Activated CD8-positive, alpha-beta T cell treated with anti-CD3 and anti-CD28 coated beads, Interleukin-2, amount 10 ng/mL, durations not matched to agents 7 days and 5 days (primary cell): ENCODE data around the gene KLHDC3. TPM values are rescaled to one million over a fixed set of nuclear protein-coding genes. Genes with fewer than 3 reads are reported as not detected.

ENCODE experiments used
- ATAC-seq: fragments of 150-1000 bp; cut with Tn5 transposase; one replicate; pipeline ENCODE4 v1.10.0; 2021; ENCODE audit warnings: moderate library complexity
- CTCF ChIA-PET: fragments of 350-600 bp; sonication (Branson Sonifier 250); formaldehyde crosslinking; loops from one replicate; lab custom pipeline; 2021; ENCODE audit warnings: antibody characterized with exemption; lab: Charles Lee
- POLR2A ChIA-PET: fragments of 350-600 bp; sonication (Branson Sonifier 250); formaldehyde crosslinking; loops from one replicate; lab custom pipeline; 2021; ENCODE audit warnings: antibody characterized with exemption; lab: Charles Lee
- DNase-seq: peaks from one replicate; pipeline ENCODE4 v3.0.0-alpha.2; 2020
- H3K27ac Mint-ChIP-seq: one replicate; pipeline ENCODE4 v1.8.0; 2021; ENCODE audit warnings: mild to moderate bottlenecking, mixed read lengths
- H3K27me3 Mint-ChIP-seq: one replicate; pipeline ENCODE4 v1.8.0; 2021; ENCODE audit warnings: low read depth, mixed read lengths
- H3K36me3 Mint-ChIP-seq: one replicate; pipeline ENCODE4 v1.8.0; 2021; ENCODE audit warnings: low read depth, mixed read lengths
- H3K4me1 Mint-ChIP-seq: one replicate; pipeline ENCODE4 v1.8.0; 2021; ENCODE audit warnings: low read depth, mixed read lengths
- H3K4me3 Mint-ChIP-seq: one replicate; pipeline ENCODE4 v1.8.0; 2021; ENCODE audit warnings: mild to moderate bottlenecking, mixed read lengths
- H3K9me3 Mint-ChIP-seq: one replicate; pipeline ENCODE4 v1.8.0; 2022; ENCODE audit warnings: mixed read lengths; ENCODE audit not compliant: insufficient read depth
- total RNA-seq, 2 experiments: library from RNA; stranded (reverse); gene quantifications; one replicate each; pipeline ENCODE4 v1.2.3, GENCODE V29; 2021

Gene KLHDC3
- total RNA-seq, 2 experiments from 2014 or later: 75.4 to 76.0 TPM

DNA sequence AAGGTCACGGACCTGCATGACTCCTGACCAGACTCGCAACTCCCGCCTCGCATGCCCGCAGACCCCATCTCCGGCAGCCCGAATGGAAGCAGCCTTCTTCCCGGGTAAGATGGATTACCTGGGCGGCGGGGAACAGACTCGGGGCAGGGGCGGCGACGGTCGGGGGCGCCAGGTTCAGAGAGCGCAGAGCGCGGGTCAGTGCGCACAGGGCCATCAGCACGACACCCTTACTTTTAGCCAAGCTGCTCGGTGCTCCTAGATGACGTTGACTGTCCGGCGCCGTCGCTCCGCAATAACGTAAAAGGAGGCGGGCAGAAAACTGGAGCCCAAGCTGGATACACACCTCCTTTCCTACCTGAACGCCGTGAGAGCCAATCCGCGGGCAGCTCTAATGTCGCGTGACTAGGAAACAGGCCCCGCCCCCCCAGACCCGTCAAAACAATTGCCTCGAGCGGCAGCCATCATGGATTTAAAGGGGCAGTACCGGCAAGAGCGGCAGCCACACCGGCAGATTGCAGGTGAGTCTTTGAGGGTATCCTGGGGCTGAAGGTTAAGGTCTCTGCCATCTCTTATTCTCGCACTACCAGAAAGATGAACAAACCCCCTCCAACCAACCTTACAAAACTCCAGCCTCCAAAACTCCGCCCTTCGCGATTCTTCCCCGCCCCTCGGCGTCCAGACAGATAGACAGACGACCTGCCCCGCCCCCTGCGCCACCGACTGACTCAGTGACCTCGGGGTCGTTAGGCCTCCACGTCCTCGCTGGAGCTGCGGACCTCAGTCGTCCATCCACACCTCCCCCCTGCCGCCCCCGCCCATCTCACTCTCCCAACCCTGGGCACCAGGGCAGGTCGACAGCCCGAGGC is 45.4 kb downstream of the KLHDC3 start, which contains the start of the genes KLC4 and MRPL2:
Gene KLC4, plus strand, starts transcription at position 464 of the 866 bp plus-strand sequence. CDS start 1,705 bp downstream, outside the sequence.
Gene MRPL2, minus strand, starts transcription at position 267 of the 866 bp plus-strand sequence. Its CDS starts 53 bp downstream, at position 214.
- Mint-ChIP-seq H3K27me3 (no peaks in the 10 kb centered on the region), H3K36me3 (peaks cover 21% of the 10 kb centered on the region), H3K27ac (peak within 1 kb of the TSS; percentile 98), H3K4me1 (peaks cover 25% of the 10 kb centered on the region), H3K4me3 (peak within 1 kb of the TSS; percentile 95), H3K9me3 (no peaks in the 10 kb centered on the region)
- peak; percentile 95 for ATAC-seq
- ChIA-PET CTCF (interaction anchor here (0.7 to 1.5 kb wide), 5 partner anchors 10 to 339 kb away, joined by 3 to 8 read pairs (median 4); partner anchors contain the start of genes KLHDC3 and MEA1), POLR2A (interaction anchor here (0.7 to 1.4 kb wide), 7 partner anchors 10 to 418 kb away, joined by 3 to 6 read pairs (median 3); partner anchors contain the start of genes KLHDC3, MEA1, PPP2R5D and TJAP1)
- DNase-seq: peak; percentile 99

DNA sequence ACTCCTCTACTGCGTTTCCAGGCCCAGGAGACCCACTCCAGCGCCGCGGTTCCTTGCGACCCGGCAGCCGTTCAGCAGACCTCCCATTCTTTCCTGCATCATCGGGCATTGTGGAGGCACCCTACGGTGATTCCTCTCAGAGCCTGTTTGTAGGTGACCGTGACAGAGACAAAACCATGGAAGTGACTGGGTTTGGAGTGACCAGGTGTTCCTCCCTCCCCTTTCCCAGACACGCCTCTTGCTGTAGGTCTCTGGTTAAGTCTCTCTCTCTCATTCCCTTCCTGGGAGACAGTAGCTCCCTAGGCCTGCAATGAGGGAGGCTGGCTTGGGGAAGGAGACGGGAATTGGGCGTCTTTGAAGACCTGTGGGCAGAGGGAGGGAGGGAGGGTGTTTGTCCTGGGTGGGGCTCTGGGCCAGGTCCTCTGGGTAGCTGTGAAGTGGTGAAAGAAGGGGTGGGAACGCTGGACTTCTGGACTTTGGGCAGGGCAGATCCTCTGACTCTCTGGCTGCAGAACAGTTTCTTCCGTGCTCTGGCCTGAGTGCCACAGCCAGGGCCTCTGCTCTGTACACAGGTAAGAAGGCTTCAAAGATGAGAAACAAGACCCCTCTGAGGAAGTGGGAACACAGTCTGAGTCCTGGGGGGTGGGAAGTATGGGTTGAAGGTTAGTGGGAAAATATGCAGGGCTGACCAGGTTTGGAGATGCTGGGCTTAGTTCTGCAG is 46.1 kb downstream of the KLHDC3 start:
- ChIA-PET CTCF (interaction anchor here (0.6 to 1.5 kb wide), 6 partner anchors 9 to 132 kb away, joined by 3 to 8 read pairs (median 3); no protein-coding TSS in a partner anchor), POLR2A (interaction anchor here (1.4 kb wide), 1 partner anchor 164 kb away, joined by 3 read pairs; no protein-coding TSS in a partner anchor)
- ATAC-seq (no peak), DNase-seq (no peak)
- Mint-ChIP-seq H3K27me3 (no peaks in the 10 kb centered on the region), H3K4me3 (peak overlapping the region; percentile 95), H3K4me1 (peaks cover 24% of the 10 kb centered on the region), H3K36me3 (peaks cover 21% of the 10 kb centered on the region), H3K9me3 (no peaks in the 10 kb centered on the region), H3K27ac (peak overlapping the region; percentile 98)

DNA sequence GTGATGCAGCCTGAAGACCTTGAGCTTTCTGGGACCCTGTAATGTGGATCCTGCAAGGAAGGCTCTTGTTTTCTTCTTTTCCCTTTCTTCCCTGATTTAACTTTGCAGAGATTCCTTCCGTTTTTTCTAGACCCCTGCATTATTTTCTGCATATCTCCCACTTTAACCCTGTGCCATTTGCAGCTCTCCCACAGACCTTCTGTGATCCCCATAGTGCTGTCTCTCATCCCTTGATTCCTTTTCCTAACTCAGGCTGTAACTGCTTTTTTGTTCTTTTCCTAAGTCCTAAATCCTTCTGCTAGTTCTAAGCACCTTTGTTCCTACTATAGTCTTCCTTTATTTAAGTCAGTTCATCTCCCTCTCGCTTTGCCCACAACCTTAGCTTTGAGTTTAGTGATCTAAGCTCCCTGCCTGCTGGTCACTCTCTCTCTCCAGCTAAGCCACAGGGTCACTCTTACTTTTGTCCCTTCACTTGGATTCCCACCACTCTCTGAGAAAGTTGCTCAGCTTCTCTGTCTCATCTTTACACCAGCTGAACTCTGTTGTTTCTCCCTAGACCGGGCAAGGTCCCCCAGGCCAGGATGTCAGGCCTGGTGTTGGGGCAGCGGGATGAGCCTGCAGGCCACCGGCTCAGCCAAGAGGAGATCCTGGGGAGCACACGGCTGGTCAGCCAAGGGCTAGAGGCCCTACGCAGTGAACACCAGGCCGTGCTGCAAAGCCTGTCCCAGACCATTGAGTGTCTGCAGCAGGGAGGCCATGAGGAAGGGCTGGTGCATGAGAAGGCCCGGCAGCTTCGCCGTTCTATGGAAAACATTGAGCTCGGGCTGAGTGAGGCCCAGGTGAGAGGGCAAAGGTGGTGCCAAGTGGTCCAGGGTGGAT is 46.9 kb downstream of the KLHDC3 start:
- Mint-ChIP-seq H3K9me3 (no peaks in the 10 kb centered on the region), H3K27me3 (no peaks in the 10 kb centered on the region), H3K36me3 (peaks cover 14% of the 10 kb centered on the region), H3K4me1 (peaks cover 24% of the 10 kb centered on the region), H3K4me3 (peak overlapping the region; percentile 95), H3K27ac (peak overlapping the region; percentile 98)
- DNase-seq: no peak
- ChIA-PET CTCF (interaction anchor here (0.6 to 1.5 kb wide), 4 partner anchors 8 to 126 kb away, joined by 3 to 8 read pairs (median 3); no protein-coding TSS in a partner anchor), POLR2A (no interaction called here)
- ATAC-seq: no peak

DNA sequence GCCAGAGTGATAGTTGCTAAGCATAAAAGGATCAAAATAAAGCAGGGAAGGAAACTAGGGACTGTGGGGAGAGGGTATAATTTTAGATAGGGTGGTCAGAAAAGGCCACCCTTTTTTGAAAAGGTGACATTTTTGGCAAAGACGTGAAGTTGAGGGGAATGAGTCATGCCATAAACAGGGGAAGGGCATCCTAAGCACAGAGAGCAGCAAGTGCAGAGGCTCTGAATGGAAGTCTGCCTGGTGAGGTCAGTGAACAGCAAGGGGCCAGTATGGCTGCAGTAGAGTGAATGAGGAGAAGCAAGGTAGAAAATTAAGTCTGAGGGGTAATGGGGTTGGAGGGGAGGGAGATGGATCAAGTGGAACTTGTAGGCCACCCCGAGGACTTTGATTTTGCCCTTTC is 47.8 kb downstream of the KLHDC3 start:
- no peak overlapping the region for H3K4me3 Mint-ChIP-seq
- H3K9me3 Mint-ChIP-seq: no peaks in the 10 kb centered on the region
- no peak for DNase-seq
- ChIA-PET POLR2A (no interaction called here), CTCF (interaction anchor here (1.5 kb wide), 1 partner anchor 82 kb away, joined by 8 read pairs; no protein-coding TSS in a partner anchor)
- peaks cover 24% of the 10 kb centered on the region for H3K4me1 Mint-ChIP-seq
- no peaks in the 10 kb centered on the region for H3K27me3 Mint-ChIP-seq
- no peak overlapping the region for H3K27ac Mint-ChIP-seq
- H3K36me3 Mint-ChIP-seq: peaks cover 10% of the 10 kb centered on the region
- no peak for ATAC-seq

DNA sequence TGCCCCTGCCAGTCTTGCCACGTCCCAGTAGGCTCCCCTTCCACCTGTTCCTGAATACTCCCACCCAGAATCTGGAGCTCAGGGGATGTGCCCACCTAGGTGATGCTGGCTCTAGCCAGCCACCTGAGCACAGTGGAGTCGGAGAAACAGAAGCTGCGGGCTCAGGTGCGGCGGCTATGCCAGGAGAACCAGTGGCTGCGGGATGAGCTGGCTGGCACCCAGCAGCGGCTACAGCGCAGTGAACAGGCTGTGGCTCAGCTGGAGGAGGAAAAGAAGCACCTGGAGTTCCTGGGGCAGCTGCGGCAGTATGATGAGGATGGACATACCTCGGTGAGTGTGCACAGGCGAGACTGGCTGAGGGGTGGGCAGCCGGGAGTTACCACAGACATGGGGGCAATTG is 48.8 kb downstream of the KLHDC3 start:
- ChIA-PET CTCF (interaction anchor here (1.1 to 2.4 kb wide), 2 partner anchors 9 to 81 kb away, joined by 3 to 13 read pairs; no protein-coding TSS in a partner anchor), POLR2A (no interaction called here)
- DNase-seq (no peak), ATAC-seq (no peak)
- peaks cover 20% of the 10 kb centered on the region for H3K4me1 Mint-ChIP-seq
- H3K27ac Mint-ChIP-seq: no peak overlapping the region
- no peaks in the 10 kb centered on the region for H3K27me3 Mint-ChIP-seq
- H3K9me3 Mint-ChIP-seq: no peaks in the 10 kb centered on the region
- H3K4me3 Mint-ChIP-seq: no peak overlapping the region
- peaks cover 7% of the 10 kb centered on the region for H3K36me3 Mint-ChIP-seq

DNA sequence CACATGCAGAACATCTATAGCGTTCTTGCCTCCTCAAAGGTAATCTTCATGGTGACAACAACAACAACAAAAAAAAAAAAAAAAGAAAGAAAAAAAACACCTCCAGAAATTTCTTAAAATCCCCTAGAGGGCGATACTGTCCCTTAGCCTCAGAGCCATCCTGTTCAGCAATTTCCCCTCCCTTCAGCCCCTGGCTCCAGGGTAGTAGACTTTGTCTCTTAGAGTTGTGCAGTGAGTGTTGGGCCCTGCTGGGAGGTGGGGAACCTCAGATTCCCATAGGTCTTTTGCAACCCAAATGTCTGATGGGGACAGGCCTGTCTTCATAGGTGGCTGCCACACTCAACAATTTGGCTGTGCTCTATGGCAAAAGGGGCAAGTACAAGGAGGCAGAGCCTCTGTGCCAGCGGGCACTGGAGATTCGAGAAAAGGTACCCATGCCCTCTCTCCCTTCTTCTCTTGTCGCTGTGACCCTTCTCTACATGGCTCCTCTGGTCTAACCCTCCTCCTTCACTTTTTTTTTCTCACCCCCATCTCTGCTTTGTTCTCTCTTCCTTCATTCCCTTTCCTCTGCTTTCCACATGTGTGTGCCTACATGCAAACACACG is 56.1 kb downstream of the KLHDC3 start:
- H3K4me1 Mint-ChIP-seq: peaks cover 3% of the 10 kb centered on the region
- POLR2A ChIA-PET: no interaction called here
- DNase-seq (peak; percentile 43), ATAC-seq (peak; percentile 78)
- no peaks in the 10 kb centered on the region for H3K9me3 Mint-ChIP-seq
- CTCF ChIA-PET: interaction anchor here (1.0 to 3.4 kb wide), 3 partner anchors 10 to 73 kb away, joined by 3 to 25 read pairs (median 3); partner anchors contain the start of gene KLC4
- H3K36me3 Mint-ChIP-seq: no peaks in the 10 kb centered on the region
- H3K27ac Mint-ChIP-seq: no peak overlapping the region
- H3K27me3 Mint-ChIP-seq: peaks cover 3% of the 10 kb centered on the region
- no peak overlapping the region for H3K4me3 Mint-ChIP-seq

Other genes starting within 250 kb of the KLHDC3 start
- gene BICRAL, start 232.2 kb upstream of the KLHDC3 start, total RNA-seq: 10 to 100 TPM; 18.0 to 18.8 TPM
- 10 to 100 TPM; 74.1 to 77.9 TPM for gene RPL7L1, start 134.6 kb upstream of the KLHDC3 start, total RNA-seq
- gene PTCRA, start 98.2 kb upstream of the KLHDC3 start, total RNA-seq: not detected
- 10 to 100 TPM; 86.0 to 87.6 TPM for gene CNPY3, start 84.8 kb upstream of the KLHDC3 start, total RNA-seq
- gene GNMT, start 53.5 kb upstream of the KLHDC3 start, total RNA-seq: 1 to 10 TPM; 1.1 to 1.2 TPM
- 10 to 100 TPM; 11.1 to 12.0 TPM for gene PEX6, start 35.1 kb upstream of the KLHDC3 start, total RNA-seq
- gene PPP2R5D, start 29.7 kb upstream of the KLHDC3 start, total RNA-seq: 10 to 100 TPM; 63.1 to 66.5 TPM
- 10 to 100 TPM; 77.1 to 84.1 TPM for gene MEA1, start 303 bp upstream of the KLHDC3 start, total RNA-seq
- gene RRP36, start 7.4 kb downstream of the KLHDC3 start, total RNA-seq: 10 to 100 TPM; 84.3 to 92.8 TPM
- gene CUL7, start 39.6 kb downstream of the KLHDC3 start, total RNA-seq: 1 to 10 TPM; 8.5 to 8.9 TPM
- gene MRPL2, start 45.2 kb downstream of the KLHDC3 start, total RNA-seq: 10 to 100 TPM; 57.5 to 58.7 TPM
- 10 to 100 TPM; 11.1 to 12.4 TPM for gene KLC4, start 45.4 kb downstream of the KLHDC3 start, total RNA-seq
- 1 to 10 TPM; 1.2 to 1.8 TPM for gene PTK7, start 62.1 kb downstream of the KLHDC3 start, total RNA-seq
- 10 to 100 TPM; 41.4 to 43.8 TPM for gene SRF, start 157.0 kb downstream of the KLHDC3 start, total RNA-seq
- gene CUL9, start 167.9 kb downstream of the KLHDC3 start, total RNA-seq: 10 to 100 TPM; 50.0 to 51.2 TPM
- 10 to 100 TPM; 42.5 to 47.2 TPM for gene DNPH1, start 215.2 kb downstream of the KLHDC3 start, total RNA-seq
- not detected for gene TTBK1, start 229.2 kb downstream of the KLHDC3 start, total RNA-seq